Peyer's patch (tissue), 4 donors: Measurements from ENCODE around the gene PTH1R. TPM values are rescaled to one million over a fixed set of nuclear protein-coding genes. Genes with fewer than 3 reads are reported as not detected.

Experiments
- DNase-seq, 3 donors: peaks; one replicate each; pipeline ENCODE4 v3.0.0-alpha.2; 2017 to 2019
- H3K27ac ChIP-seq, 4 donors: fragments of 200-600 bp; sonication (generic); one replicate each; pipeline ENCODE4 v1.5.1; 2016 to 2019
- H3K27me3 ChIP-seq, 2 donors: fragments of 200-600 bp; sonication (generic); one replicate each; pipeline ENCODE4 v1.5.1; 2019
- H3K36me3 ChIP-seq, 3 donors: fragments of 200-600 bp; sonication (generic); one replicate each; pipeline ENCODE4 v1.5.1; 2016 to 2019
- H3K4me1 ChIP-seq, 4 donors: fragments of 200-600 bp; sonication (generic); one replicate each; pipeline ENCODE4 v1.5.1; 2016 to 2019
- H3K4me3 ChIP-seq, 4 donors: fragments of 200-600 bp; sonication (generic); 1 replicate in 3 of 4; 2 replicates in 1 of 4; pipeline ENCODE4 v1.5.1; 2016 to 2019; ENCODE audit warnings: mild to moderate bottlenecking in 1 of 4
- H3K9me3 ChIP-seq, 4 donors: fragments of 200-600 bp; sonication (generic); one replicate each; pipeline ENCODE4 v1.5.1; 2016 to 2019; ENCODE audit warnings: mild to moderate bottlenecking in 1 of 4
- POLR2A ChIP-seq, 2 donors: fragments of 450-650 bp; IDR thresholded peaks; one replicate each; pipeline ENCODE4 v1.5.1; 2017; ENCODE audit warnings: antibody characterized with exemption in 2 of 2, mild to moderate bottlenecking in 2 of 2, moderate library complexity in 2 of 2
- total RNA-seq, 4 donors: library from RNA; depleted of rRNA; stranded (reverse); fragments of >200 nt; gene quantifications; one replicate each; pipeline ENCODE4 v1.1.0, GENCODE V29; 2016
- TF ChIP-seq, protein P1 (sequence below), 6 experiments: fragments of 450-650 bp in 4 of 6; fragments of 200-600 bp in 2 of 6; sonication (generic) in 1 of 6; IDR thresholded peaks; one replicate each; pipeline ENCODE4 v1.5.1; 2017 to 2019; ENCODE audit warnings: antibody characterized with exemption in 6 of 6, mild to moderate bottlenecking in 3 of 6, moderate library complexity in 1 of 6

PTH1R gene
- total RNA-seq, 4 donors from 2014 or later: 2.4 to 12.4 (median 5.7) TPM

DNA sequence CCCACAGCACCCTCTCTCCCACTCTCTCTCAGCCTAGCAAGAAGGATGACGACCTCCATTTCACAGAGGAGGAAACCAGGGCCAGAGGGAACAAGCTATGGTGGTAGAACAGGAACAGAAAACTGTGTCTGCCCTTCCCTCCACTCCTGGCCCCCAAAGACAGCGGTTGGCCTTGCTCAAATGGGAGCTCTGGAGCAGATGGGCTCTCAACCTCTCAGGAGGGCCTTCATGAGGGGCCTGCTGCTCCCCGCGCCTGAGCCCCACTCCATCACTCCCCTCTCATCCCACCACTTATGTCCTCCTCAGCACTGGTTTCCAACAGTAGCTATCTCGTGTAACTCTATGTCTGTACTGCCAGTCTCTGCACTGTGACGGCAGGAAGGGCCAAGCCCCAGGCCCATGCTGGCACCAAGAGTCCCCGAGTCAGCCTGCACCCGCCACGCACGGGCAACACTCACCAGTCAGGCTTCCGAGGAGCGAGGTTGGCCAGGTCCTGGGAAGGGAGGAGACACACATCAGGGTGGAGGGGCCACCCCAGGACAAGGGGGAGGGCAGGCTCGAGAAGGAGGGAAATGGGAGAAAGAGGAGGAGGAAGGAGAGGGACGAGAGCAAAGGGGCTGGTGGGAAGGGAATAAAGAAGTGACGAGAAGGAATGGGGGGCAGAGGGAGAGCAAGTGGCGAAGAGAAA is 45.5 kb downstream of the PTH1R start:
- Histone ChIP-seq H3K27me3 (no peaks in the 10 kb centered on the region), H3K9me3 (no peaks in the 10 kb centered on the region), H3K4me3 (no peak overlapping the region), H3K4me1 (peaks cover 12 to 30% (median 25%) of the 10 kb centered on the region in 4 donors), H3K36me3 (peaks cover 0 to 82% (median 0%) of the 10 kb centered on the region in 3 donors), H3K27ac (peak overlapping the region in 1 of 4 donors; percentile 10)
- TF ChIP-seq, protein P1, sequence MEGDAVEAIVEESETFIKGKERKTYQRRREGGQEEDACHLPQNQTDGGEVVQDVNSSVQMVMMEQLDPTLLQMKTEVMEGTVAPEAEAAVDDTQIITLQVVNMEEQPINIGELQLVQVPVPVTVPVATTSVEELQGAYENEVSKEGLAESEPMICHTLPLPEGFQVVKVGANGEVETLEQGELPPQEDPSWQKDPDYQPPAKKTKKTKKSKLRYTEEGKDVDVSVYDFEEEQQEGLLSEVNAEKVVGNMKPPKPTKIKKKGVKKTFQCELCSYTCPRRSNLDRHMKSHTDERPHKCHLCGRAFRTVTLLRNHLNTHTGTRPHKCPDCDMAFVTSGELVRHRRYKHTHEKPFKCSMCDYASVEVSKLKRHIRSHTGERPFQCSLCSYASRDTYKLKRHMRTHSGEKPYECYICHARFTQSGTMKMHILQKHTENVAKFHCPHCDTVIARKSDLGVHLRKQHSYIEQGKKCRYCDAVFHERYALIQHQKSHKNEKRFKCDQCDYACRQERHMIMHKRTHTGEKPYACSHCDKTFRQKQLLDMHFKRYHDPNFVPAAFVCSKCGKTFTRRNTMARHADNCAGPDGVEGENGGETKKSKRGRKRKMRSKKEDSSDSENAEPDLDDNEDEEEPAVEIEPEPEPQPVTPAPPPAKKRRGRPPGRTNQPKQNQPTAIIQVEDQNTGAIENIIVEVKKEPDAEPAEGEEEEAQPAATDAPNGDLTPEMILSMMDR (IDR thresholded peaks at IDR 0.05): no peak
- no peak for TF ChIP-seq POLR2A (IDR thresholded peaks at IDR 0.05)
- DNase-seq: peak in 1 of 3 donors; percentile 34

DNA sequence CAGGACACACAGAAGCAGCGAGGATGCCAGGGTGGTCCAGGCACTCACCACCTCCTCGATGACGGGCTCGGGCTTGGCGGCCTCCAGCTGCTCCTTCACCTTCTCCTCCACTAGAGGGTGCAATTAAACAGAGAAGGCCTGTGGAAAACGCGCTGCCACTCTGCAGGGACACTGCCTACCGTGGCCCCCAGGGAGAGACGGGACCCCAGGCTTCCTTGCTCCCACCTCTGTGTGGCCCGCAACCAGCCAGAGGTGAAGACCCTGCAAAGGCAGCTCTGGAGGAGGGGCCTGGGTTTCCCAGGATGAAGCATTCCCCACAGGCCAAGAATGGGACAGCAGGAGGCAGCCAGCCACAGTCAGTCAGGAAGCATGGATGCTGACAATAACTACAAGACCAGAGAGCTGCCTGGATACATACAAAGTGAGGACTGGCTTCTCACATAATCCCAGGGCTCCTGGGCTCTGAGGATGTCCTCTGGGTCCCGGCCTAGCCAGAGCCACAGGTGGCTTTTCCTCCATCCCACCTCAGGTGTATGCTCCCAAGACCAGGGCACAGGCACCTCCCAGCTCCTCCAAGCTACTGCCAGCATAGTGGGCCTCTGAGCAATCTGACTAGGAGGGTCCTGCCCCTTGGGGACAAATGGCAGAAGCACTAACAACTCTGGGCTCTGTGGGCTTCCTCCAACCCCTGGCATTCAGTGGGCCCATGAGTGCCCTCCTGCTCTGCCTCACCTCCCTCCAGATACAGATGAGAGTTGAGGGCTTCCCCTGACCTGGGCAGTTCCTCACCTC is 46.2 kb downstream of the PTH1R start:
- TF ChIP-seq POLR2A (IDR thresholded peaks at IDR 0.05): no peak
- TF ChIP-seq, protein P1 (IDR thresholded peaks at IDR 0.05): peak in 5 of 6 experiments; percentile 46 to 92 (median 85)
- DNase-seq: peak in 2 of 3 donors; percentile 65
- Histone ChIP-seq H3K4me1 (peaks cover 12 to 31% (median 30%) of the 10 kb centered on the region in 4 donors), H3K4me3 (no peak overlapping the region), H3K27me3 (no peaks in the 10 kb centered on the region), H3K27ac (peak overlapping the region in 1 of 4 donors; percentile 10), H3K36me3 (peaks cover 0 to 76% (median 0%) of the 10 kb centered on the region in 3 donors), H3K9me3 (no peaks in the 10 kb centered on the region)

GRCh38 chr3:46924921-46925584 is 47.5 kb downstream of the PTH1R start:
- peaks cover 0 to 65% (median 0%) of the 10 kb centered on the region in 3 donors for H3K36me3 ChIP-seq
- DNase-seq: peak in 1 of 3 donors; percentile 42
- no peaks in the 10 kb centered on the region for H3K9me3 ChIP-seq
- no peaks in the 10 kb centered on the region for H3K27me3 ChIP-seq
- TF ChIP-seq, protein P1 (IDR thresholded peaks at IDR 0.05): no peak
- TF ChIP-seq POLR2A (IDR thresholded peaks at IDR 0.05): no peak
- H3K27ac ChIP-seq: peak overlapping the region in 2 of 4 donors; percentile 6 to 58
- H3K4me1 ChIP-seq: peaks cover 13 to 44% (median 37%) of the 10 kb centered on the region in 4 donors
- H3K4me3 ChIP-seq: no peak overlapping the region

DNA sequence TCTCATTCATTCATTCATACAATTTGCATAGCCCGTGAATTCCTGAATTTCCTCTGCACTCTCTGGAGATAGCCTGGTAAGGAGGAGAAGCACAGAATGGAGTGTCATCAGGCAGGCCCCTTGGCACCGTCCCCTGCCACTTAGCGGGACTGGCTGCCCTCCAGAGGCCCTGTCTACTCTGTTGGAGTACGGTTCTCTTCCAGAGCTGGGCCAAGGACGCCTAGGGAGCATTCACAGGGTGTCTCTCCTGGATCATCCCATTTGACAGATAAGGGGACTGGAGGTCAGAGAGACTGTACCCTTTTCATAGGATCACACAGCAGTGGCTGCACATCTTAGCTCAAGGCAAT is 48.0 kb downstream of the PTH1R start:
- Histone ChIP-seq H3K27ac (peak overlapping the region in 2 of 4 donors; percentile 6 to 83), H3K4me3 (no peak overlapping the region), H3K36me3 (peaks cover 0 to 59% (median 0%) of the 10 kb centered on the region in 3 donors), H3K27me3 (no peaks in the 10 kb centered on the region), H3K9me3 (no peaks in the 10 kb centered on the region), H3K4me1 (peaks cover 18 to 49% (median 42%) of the 10 kb centered on the region in 4 donors)
- TF ChIP-seq, protein P1 (IDR thresholded peaks at IDR 0.05): no peak
- TF ChIP-seq POLR2A (IDR thresholded peaks at IDR 0.05): no peak
- DNase-seq: peak in 1 of 3 donors; percentile 41

- Histone ChIP-seq H3K4me3 (no peak overlapping the region), H3K9me3 (no peaks in the 10 kb centered on the region), H3K36me3 (peaks cover 0 to 55% (median 0%) of the 10 kb centered on the region in 3 donors), H3K27ac (peak overlapping the region; percentile 57 to 83 (median 64)), H3K4me1 (peaks cover 23 to 53% (median 47%) of the 10 kb centered on the region in 4 donors), H3K27me3 (no peaks in the 10 kb centered on the region)
- DNase-seq: peak in 2 of 3 donors; percentile 56 to 57
- TF ChIP-seq, protein P1 (IDR thresholded peaks at IDR 0.05): no peak
- no peak for TF ChIP-seq POLR2A (IDR thresholded peaks at IDR 0.05)
These were observed 48.5 kb downstream of the PTH1R start for GRCh38 chr3:46926039-46926438.
